ENCODE measurements around the gene P4HB.

P4HB gene

GRCh38 chr17:81905993-81906392 lies 45.7 kb upstream of the P4HB start:
- no peak overlapping the region for H3K4me3 ChIP-seq (ENCODE audit: low read depth in 1 of 2, low read length in 1 of 2)
- H3K36me3 ChIP-seq = peaks cover 11% of the 10 kb centered on the region
- no peaks in the 10 kb centered on the region for H3K9me3 ChIP-seq
- H3K4me1 ChIP-seq (ENCODE audit: control insufficient read depth in 1 of 2, insufficient read depth in 1 of 2, low read depth in 1 of 2, low read length in 1 of 2) = peaks cover 20 to 21% of the 10 kb centered on the region in 2 experiments
- no peak for TF ChIP-seq CTCF (IDR thresholded peaks at IDR 0.05)
- peaks cover 34% of the 10 kb centered on the region for H3K27me3 ChIP-seq
- H3K27ac ChIP-seq = no peak overlapping the region

- Histone ChIP-seq H3K4me3 (ENCODE audit: low read depth in 1 of 2, low read length in 1 of 2) (no peak overlapping the region), H3K36me3 (peaks cover 15% of the 10 kb centered on the region), H3K4me1 (ENCODE audit: control insufficient read depth in 1 of 2, insufficient read depth in 1 of 2, low read depth in 1 of 2, low read length in 1 of 2) (peaks cover 15 to 17% of the 10 kb centered on the region in 2 experiments), H3K9me3 (no peaks in the 10 kb centered on the region), H3K27me3 (peaks cover 38% of the 10 kb centered on the region), H3K27ac (no peak overlapping the region)
- TF ChIP-seq CTCF (IDR thresholded peaks at IDR 0.05) = no peak
Observed at GRCh38 chr17:81905424-81905875, 45.1 kb upstream of the P4HB start.

GRCh38 chr17:81904600-81905423 lies 44.5 kb upstream of the P4HB start:
- no peak overlapping the region for H3K27ac ChIP-seq
- peaks cover 21% of the 10 kb centered on the region for H3K36me3 ChIP-seq
- H3K4me1 ChIP-seq (ENCODE audit: control insufficient read depth in 1 of 2, insufficient read depth in 1 of 2, low read depth in 1 of 2, low read length in 1 of 2) = peaks cover 9 to 11% of the 10 kb centered on the region in 2 experiments
- H3K27me3 ChIP-seq = peaks cover 34% of the 10 kb centered on the region
- TF ChIP-seq CTCF (IDR thresholded peaks at IDR 0.05) = no peak
- H3K4me3 ChIP-seq (ENCODE audit: low read depth in 1 of 2, low read length in 1 of 2) = no peak overlapping the region
- no peaks in the 10 kb centered on the region for H3K9me3 ChIP-seq

GRCh38 chr17:81903896-81904599 lies 43.7 kb upstream of the P4HB start:
- H3K4me3 ChIP-seq (ENCODE audit: low read depth in 1 of 2, low read length in 1 of 2) = no peak overlapping the region
- H3K36me3 ChIP-seq = peaks cover 29% of the 10 kb centered on the region
- H3K27ac ChIP-seq = no peak overlapping the region
- peaks cover 34% of the 10 kb centered on the region for H3K27me3 ChIP-seq
- TF ChIP-seq CTCF (IDR thresholded peaks at IDR 0.05) = no peak
- H3K4me1 ChIP-seq (ENCODE audit: control insufficient read depth in 1 of 2, insufficient read depth in 1 of 2, low read depth in 1 of 2, low read length in 1 of 2) = peaks cover 1 to 10% of the 10 kb centered on the region in 2 experiments
- no peaks in the 10 kb centered on the region for H3K9me3 ChIP-seq

GRCh38 chr17:81903415-81903831 lies 43.1 kb upstream of the P4HB start:
- Histone ChIP-seq H3K9me3 (no peaks in the 10 kb centered on the region), H3K36me3 (peaks cover 35% of the 10 kb centered on the region)

More at GRCh38 chr17:81903415-81903831, 43.1 kb upstream of the P4HB start:
- Histone ChIP-seq H3K4me1 (ENCODE audit: control insufficient read depth in 1 of 2, insufficient read depth in 1 of 2, low read depth in 1 of 2, low read length in 1 of 2) (peaks cover 0 to 10% of the 10 kb centered on the region in 2 experiments), H3K4me3 (ENCODE audit: low read depth in 1 of 2, low read length in 1 of 2) (no peak overlapping the region), H3K27ac (no peak overlapping the region), H3K27me3 (peaks cover 34% of the 10 kb centered on the region)
- TF ChIP-seq CTCF (IDR thresholded peaks at IDR 0.05) = no peak

Measured in neutrophil (primary cell).